Glomerular visceral epithelial cell (primary cell): ENCODE results near the gene SPACA6.
A peak's percentile ranks its signal among the peaks of the same experiment; 100 is the strongest.
"Not testable (repeated sequence)": the region's sequence is repeated elsewhere in the genome, so short reads cannot be mapped to it uniquely, and the experiment has no call there.

ENCODE experiments used
- DNase-seq: peaks from one replicate; pipeline ENCODE4 v3.0.0-alpha.2; 2016; ENCODE audit errors: extremely low spot score

Gene SPACA6, protein sequence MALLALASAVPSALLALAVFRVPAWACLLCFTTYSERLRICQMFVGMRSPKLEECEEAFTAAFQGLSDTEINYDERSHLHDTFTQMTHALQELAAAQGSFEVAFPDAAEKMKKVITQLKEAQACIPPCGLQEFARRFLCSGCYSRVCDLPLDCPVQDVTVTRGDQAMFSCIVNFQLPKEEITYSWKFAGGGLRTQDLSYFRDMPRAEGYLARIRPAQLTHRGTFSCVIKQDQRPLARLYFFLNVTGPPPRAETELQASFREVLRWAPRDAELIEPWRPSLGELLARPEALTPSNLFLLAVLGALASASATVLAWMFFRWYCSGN

DNA sequence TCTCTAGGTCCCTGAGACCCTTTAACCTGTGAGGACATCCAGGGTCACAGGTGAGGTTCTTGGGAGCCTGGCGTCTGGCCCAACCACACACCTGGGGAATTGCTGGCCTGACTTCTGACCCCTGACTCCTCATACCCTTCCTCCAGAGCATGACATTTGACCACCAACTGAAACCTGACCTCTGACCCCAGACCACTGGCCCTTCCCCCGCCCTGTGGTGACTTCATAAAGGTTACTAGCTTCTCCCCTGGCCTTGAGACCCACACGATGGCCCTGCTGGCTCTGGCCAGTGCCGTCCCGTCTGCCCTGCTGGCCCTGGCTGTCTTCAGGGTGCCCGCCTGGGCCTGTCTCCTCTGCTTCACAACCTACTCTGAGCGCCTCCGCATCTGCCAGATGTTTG is at the start of gene SPACA6:
SPACA6 (plus strand) TSS at position 71 of the 400 bp plus-strand sequence; CDS start at position 268, 197 bp downstream.
- no peak for DNase-seq

DNA sequence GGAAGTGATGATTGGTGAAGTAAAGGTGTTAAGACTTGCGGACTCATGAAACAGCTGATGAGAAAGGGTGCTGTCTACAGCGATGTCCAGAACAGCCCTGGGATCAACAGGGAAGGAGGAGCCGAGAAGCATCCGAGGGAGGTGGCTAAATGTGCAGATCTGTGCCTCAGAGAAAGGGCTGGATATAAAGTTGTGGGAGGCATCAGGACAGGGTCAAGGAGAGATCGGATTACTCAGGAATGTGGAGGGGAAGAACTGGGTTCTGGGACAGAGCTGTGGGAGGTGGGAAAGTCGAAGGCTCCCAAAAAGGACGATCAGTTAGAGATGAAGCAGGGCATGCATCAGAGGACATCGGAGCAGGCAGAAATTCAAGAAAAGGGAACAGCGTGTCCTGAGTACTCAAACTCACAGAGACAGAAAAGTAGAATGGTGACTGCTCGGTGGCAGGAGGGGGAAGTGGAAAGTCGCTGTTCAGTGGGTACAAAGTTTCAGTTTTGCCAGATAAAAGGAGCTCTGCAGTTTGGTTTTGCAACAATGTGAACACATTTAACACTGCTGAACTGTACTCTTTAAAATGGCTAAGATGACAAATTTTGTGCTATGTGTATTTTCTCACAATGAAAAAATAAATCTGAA is 48.4 kb upstream of the SPACA6 start:
- no peak for DNase-seq

DNA sequence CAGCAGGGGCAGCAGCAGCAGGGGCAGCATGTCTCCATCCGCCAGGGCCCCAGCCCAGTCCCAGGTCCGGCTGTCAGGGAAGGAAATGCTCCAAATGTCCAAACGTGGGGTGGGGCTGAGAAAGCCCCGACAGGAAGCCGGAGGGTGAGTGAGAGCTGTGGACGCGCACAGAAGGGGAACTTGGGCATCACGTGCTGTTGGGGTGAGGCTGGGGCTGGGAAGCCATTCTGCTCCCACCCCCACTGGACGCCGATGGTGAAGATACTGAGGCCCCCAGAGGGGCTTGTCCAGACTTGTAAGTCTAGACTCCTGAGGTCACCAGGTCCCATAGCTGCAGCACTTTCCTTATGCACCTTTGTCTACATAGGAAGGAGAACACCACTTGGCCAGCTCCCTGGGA is 46.4 kb upstream of the SPACA6 start, which contains the start of gene SIGLEC14:
SIGLEC14 (minus strand) TSS at position 96 of the 400 bp plus-strand sequence; CDS start at position 30, 66 bp downstream.
- DNase-seq = not testable (repeated sequence)

DNA sequence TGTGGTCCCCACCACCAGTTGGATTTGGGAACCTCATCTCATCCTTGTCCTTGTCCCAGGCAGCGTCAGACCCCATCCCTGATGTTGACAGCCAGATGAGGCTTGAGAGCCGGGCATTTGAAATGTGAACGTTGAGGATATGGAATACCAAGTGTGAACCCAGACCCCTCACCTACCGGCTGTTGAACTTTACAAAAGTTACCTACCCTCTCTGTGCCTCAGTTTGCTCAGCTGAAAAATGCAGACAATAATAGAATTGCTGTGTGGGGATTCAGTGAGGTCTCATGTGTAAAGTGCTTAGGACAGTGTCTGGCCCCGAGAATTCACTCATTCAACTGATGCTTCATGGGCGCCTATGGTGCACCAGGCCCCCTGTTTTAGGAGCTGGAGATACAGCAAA is 45.8 kb upstream of the SPACA6 start:
- DNase-seq = no peak

DNA sequence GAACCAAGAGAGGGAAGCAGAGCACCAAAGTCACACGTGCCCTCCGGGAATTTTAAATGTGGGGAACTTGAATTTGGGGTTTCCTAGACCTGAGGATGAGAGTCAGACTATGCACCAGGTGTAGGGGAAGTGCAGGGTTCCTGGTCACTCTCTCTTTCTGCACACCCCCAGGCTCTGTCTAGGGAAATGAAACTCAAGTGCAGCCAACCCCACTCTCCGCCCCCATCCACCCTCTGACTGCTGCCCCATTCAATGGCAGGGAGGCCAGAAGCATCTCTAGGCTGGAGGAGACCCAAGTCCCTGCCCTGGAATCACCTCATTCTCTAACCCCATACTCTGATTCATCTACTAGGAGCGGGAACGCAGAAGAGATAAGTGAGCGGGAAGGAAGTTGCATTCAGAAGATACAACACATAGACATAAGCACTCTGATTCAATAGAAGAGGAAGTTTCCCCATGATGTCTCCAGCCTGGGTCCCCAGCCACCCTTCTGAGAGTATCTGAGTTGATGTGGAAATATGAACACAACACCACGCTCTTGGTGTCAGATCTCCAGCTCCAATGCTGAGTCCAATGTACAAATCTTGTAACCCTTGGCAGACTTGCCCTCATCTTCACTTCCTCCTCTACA is 41.8 kb upstream of the SPACA6 start:
- no peak for DNase-seq

DNA sequence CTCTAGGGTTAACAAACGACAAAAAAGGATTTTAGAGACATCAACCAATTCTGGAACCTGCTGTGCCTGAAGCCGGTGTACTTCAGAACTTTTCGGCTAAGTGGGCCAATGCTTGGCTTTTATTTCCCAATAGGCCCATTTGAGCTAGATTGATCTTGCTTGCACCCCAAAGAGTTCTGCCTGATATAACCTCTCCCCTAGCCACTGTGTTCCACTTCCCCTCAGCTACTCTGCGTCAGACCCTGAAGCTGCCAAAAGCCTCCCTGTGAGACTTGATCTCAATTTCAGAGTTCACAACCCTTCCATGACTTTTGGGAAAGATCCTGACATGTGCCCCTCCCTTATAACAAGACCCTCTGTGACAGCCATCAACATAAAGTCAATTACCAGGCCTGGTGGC is 40.9 kb upstream of the SPACA6 start:
- no peak for DNase-seq

DNA sequence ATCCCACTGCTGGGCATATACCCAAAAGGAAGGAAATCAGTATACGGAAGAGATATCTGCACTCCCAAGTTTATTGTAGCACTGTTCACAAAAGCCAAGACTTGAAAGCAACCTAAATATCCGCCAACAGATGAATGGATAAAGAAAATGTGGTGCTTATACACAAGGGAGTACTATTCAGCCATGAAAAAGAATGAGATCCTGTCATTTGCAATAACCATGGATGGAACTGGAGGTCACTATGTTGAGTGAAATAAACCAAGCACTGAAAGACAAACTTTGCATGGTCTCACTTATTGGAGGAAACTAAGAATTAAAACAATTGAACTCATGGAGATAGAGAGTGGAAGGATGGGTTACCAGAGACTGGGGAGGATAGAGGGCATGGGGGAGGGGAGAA is 40.0 kb upstream of the SPACA6 start:
- no peak for DNase-seq

DNA sequence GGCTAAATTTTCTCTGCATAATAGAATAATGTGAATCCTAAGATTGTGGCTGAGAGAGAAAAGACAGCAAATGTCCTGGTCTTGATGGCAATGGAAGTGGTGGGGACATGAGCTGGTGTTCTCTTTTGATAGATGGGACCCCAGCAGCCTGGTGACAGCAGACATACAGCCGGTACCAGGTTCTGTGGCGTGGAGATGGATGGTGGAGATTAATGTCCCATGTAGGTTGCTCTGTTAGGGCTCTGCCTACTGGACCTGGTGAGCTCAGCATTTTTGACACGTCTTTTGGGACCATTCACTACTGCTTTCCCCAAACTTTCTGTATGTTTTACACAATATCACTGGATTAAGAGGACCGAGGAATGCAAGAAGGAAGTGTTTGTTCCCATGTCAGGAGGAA is 38.3 kb upstream of the SPACA6 start:
- DNase-seq = no peak

DNA sequence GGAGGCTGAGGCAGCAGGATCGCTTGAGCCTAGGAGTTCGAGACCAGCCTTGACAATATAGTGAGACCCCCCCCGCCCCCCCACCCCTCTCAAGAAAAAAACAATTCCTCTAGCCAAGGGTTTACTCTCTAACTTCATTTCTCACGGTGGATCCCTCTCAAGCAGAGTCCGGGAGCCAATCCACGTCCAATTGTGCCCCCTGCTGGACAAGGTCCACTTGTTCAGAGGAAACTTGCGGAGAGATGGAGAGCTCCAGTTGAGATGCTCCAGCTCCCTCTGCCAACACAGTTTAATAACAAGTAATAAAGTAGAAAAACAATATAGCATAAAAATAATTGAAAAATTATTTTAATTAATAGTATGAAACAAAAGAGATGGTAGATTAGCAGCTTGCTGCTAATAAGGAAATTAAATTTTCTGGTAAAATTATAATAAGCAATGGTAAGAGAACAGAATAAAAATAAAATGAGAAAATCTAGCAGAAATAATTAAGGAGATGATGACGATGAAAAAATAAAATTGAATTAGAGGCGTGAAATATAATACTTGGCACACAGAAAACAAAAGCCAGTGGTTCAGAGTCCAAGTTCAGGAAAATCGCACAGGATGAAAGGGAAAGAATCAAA is 32.0 kb upstream of the SPACA6 start:
- DNase-seq = peak; percentile 52

DNA sequence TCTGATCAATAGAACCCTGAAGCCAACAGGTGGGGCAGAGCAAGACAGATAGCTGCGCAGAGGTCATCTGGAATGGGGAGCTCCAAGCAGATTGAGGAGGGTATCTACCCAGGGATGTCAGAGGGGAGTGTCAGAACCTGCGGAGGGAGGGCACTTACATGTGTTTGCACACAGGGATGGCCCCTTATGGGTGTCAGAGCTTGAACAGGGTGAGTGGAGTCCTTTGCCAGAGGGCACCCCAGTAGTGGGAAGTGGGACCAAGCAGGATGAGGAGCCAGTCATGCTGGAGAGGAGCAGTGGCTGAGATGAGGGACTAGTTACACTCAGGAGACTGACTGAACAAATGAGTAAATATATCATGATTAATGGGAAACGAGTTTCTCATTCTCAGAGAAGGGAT is 29.5 kb upstream of the SPACA6 start:
- no peak for DNase-seq

DNA sequence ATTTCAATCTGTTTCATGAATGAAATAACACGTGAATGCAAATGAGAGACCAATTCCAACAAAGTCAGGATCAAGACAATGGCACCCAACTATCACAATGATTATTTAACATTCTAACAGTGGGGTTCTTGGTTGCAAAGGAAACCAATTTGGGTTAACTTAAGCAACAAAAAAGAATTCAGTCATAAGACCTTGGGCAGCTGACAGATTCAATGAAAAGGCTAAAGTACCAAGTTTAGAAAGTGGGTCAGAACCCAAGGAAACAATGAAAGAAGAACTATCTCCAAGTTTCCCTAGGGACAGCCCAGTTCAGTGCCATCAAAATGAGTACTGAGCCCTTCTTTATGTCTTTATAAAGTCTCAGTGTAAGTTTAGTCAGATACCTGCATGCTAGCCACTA is 29.0 kb upstream of the SPACA6 start:
- no peak for DNase-seq

DNA sequence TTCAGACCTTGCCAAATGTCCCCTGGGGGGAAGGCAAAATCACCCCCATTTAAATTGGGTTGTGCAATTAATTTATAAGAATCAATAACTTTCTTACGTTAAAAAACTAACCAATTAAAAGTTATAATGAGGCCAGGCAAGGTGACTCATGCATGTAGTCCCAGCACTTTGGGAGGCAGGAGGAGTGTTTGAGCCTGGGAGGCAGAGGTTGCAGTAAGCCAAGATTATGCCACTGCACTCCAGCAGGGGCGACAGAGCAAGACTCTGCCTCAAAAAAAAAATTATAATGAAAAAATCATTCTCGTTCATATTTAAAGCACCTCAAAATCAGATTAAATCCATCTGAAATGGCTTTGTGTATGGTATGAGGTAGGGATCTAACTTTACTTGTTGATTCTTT is 28.1 kb upstream of the SPACA6 start:
- no peak for DNase-seq

DNA sequence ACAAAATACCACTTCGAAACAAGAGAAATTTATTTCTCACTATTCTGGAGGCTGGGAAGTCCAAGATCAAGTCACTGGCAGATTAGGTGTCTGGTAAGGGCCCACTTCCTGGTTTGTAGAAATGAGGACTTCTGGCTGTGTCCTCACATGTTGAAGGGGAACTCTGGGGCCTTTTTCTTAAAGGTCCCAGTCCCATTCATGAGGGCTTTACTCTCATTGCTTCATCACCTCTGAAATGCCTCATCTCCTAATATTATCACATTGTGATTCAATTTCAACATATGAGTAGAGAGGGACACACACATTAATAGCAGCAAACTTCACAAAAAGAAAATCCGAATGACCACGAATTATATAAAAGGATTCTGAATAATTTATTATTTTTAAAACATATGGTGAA is 24.9 kb upstream of the SPACA6 start:
- DNase-seq = no peak

DNA sequence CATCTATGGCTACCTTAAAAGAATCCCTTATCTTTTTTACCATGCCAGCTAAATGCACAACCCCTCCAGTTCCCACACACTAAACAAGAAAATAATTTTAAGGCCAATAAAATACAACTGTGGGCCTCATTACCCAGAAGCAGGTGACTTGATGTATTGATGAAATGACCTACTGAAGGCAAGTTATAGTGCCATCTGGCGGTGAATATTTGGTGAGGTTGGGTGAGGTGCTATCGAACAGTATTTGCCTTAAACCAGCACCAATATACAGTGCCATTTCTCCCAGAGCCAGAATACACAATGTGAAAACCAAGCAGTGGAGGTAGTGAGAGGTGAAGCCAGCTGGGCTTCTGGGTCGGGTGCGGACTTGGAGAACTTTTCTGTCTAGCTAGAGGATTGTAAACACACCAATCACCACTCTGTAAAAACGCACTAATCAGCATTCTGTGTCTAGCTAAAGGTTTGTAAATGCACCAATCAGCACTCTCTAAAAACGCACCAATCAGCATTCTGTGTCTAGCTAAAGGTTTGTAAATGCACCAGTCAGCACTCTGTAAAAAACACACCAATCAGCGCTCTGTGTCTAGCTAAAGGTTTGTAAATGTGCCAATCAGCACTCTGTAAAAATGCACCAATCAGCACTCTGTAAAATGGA is 17.1 kb upstream of the SPACA6 start:
- peak; percentile 21 for DNase-seq

DNA sequence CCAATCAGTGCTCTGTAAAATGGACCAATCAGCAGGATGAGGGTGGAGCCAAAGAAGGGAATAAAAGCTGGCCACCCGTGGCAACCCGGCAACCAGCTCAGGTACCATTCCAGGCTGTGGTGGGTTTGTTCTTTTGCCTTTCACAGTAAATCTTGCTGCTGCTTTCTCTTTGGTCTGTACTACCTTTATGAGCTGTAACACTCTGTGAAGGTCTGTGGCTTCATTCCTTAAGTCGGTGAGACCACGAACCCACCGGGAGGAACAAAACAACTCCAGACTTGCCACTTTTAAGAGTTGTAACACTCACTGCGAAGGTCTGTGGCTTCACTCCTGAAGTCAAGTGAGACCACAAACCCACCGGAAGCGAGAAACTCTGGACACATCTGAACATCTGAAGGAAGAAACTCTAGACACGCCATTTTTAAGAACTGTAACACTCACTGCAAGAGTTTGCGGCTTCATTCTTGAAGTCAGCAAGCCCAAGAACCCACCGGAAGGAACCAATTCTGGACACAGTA is 16.5 kb upstream of the SPACA6 start:
- DNase-seq = no peak

DNA sequence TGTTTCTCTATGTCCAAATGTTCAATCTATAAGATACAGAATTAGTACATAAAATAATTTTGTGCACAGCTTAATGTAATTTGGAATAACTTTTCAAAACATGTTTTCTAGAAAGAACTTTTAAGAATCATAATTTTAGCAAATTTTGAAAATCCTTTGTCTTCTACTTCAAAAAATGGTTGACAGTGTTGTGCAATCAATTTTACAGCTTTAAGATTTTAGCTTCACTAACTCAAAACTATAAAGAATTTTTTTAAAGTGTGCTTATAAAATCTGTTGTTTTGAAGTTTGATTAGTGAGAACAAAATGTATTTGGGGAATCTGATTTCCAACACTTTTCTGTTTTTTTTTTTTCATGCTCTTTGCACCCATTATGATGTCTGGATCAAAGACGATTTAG is 12.7 kb upstream of the SPACA6 start:
- DNase-seq = no peak

DNA sequence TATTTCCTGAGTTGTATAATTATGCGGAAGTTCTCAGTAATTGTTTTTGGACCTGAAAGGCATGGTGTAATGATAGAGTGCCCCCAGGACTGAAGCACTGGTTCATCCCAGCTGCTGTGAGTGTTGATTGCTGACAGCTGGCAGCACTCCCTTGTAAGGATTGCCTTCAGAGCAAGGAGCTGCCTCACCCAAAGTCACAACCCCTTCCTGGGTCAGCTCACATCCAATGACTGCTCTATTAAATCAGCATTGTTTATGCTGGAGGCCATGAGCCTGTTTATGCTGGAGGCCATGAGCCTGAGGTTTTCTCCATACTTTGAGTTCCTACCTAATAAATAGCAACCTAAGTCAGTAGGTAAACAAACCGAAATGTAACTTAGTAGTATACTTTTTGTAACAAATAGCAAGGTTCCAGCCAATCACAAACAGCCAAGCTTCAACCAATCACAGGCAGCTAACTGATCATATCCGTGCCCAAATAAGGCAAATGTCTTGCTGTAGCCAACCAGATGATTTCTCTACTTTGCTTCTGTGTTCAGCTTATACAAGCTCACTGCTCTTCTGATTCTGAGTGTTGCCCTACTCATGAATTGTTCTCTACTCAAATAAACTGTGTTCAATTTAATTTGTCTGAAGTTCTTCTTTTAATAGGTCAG is 11.7 kb upstream of the SPACA6 start:
- no peak for DNase-seq

DNA sequence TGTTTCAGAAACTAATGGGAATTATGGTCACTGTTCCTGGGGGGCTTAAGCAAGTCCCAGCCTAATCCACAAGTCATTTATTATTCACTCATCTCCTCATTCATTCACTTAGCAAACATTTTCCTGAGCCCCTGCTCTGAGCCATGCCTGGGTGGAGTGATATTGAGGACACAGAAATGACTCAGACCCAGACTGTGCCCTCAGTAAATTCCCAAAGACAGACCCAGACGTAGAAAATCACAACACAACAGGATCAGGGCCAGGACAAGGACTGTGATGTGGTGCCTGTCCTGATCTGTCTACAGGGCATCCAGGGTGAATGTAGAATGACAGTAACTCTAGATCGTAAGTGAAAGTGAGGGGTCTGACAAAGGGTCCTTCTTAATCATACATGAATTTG is 7.0 kb upstream of the SPACA6 start:
- DNase-seq = no peak

DNA sequence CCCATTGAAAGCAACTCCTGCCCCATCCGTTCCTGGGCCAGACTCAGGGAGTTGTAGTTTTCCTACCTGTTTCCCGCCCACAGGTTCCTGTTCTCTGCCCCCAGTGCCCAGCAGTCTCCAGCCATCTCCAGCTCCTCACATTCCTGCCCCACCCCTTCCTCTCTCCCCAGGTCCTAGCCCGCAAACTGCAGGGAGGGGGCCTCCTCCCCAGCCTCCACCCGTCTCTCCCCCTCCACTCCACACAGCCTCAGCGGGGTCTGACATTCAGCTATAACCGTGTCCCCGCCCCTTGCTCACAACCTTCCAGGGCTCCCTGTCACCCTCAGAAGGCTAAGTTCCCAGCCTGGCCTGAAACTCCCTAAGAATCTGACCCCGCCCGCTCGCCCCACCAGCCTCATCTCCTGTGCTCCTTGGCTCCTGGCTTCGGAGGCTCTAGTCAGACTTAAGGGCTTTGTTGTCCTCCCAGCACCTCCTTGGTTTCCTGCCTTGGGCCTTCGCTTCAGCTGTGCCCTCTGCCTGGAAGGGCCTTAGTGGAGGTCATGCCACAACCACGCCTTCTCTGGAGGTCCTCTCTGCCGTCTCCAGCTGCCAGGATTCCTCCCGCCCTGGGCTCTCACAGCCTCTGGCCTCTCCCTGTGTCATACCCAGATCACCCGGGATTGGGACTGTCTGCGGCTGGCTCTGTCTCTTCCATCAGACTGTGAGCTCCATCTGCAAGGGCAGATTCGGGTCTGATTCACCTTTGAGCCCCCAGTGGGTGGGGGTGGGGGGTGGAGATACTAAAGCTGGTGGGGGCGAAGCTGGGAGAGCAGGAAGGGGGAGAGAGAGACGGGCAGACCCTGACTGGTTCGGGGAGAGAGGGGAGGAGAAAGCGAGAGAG is 5.1 kb upstream of the SPACA6 start:
- DNase-seq = peak; percentile 80
